ENCODE measurements around the gene FOCAD. TPM values are rescaled to one million over a fixed set of nuclear protein-coding genes. Genes with fewer than 3 reads are reported as not detected.

Gene FOCAD
- total and polyA plus RNA-seq, 2 donors (not counting 1 experiment from before 2014, with no cell fraction given), result 4.0 to 10.1 TPM

GRCh38 chr9:20996809-20997208 lies 312.8 kb downstream of the FOCAD start:
- H3K4me3 Mint-ChIP-seq, result peak overlapping the region; percentile 16
- TF ChIP-seq EZH2 (IDR thresholded peaks at IDR 0.05; ENCODE audit: borderline replicate concordance, insufficient read depth, low read depth, low read length, poor library complexity, severe bottlenecking) (no peak), CTCF (IDR thresholded peaks at IDR 0.05) (no peak)
- no peak overlapping the region for H3K4me3 ChIP-seq (ENCODE audit: control extremely low read depth in 1 of 5, extremely low read depth in 1 of 5, insufficient read depth in 1 of 5, low read depth in 2 of 5, low read length in 4 of 5)
- H3K27ac ChIP-seq (ENCODE audit: low read length in 2 of 2), result peak overlapping the region; percentile 45 to 51
- WGBS (ENCODE audit: insufficient coverage), result no CpG with 5 or more reads among the region's 2 CpGs
- DNase-seq (no peak), ATAC-seq (ENCODE audit: low read depth) (no peak)
- H3K4me1 Mint-ChIP-seq, result peaks cover 31% of the 10 kb centered on the region
- no peaks in the 10 kb centered on the region for H4K20me1 ChIP-seq (ENCODE audit: control insufficient read depth, insufficient read depth, low read length, poor library complexity, severe bottlenecking)
- H3K4me1 ChIP-seq (ENCODE audit: control insufficient read depth in 2 of 2, insufficient read depth in 2 of 2, low read length in 2 of 2), result peaks cover 24 to 43% of the 10 kb centered on the region in 2 donors
- peaks cover 1 to 3% of the 10 kb centered on the region in 2 experiments for H3K36me3 ChIP-seq (replicated peaks in 1 of 2; ENCODE audit: control extremely low read depth in 1 of 2, control insufficient read depth in 1 of 2, extremely low read depth in 1 of 2, insufficient read depth in 2 of 2, low read length in 1 of 2)
- no peaks in the 10 kb centered on the region for H3K27me3 ChIP-seq (replicated peaks in 1 of 4; ENCODE audit: control extremely low read depth in 1 of 4, control insufficient read depth in 3 of 4, insufficient read depth in 4 of 4, low read length in 3 of 4)
- no peak overlapping the region for H2AFZ ChIP-seq (ENCODE audit: insufficient read depth, low read depth, low read length, poor library complexity, severe bottlenecking)
- H3K4me2 ChIP-seq (replicated peaks; ENCODE audit: low read depth, low read length, poor library complexity, severe bottlenecking), result peak overlapping the region; percentile 49
- ChIA-PET CTCF (no interaction called here), POLR2A (interaction anchor here (0.5 kb wide), 1 partner anchor 490 kb away, joined by 10 read pairs; no protein-coding TSS in a partner anchor)
- peaks cover 7% of the 10 kb centered on the region for H3K9me3 Mint-ChIP-seq (ENCODE audit: insufficient read depth)
- intact Hi-C loops (cut with micrococcal nuclease), result no loop called here
- H3K27ac Mint-ChIP-seq, result no peak overlapping the region
- H3K27me3 Mint-ChIP-seq, result no peaks in the 10 kb centered on the region
- no peak overlapping the region for H3K9ac ChIP-seq (ENCODE audit: low read length)
- peaks cover 0 to 5% (median 4%) of the 10 kb centered on the region in 3 donors for H3K9me3 ChIP-seq (ENCODE audit: control extremely low read depth in 1 of 3, control insufficient read depth in 2 of 3, insufficient read depth in 1 of 3, low read length in 2 of 3)
- no peaks in the 10 kb centered on the region for H3K79me2 ChIP-seq (ENCODE audit: control insufficient read depth, insufficient read depth, low read length)

GRCh38 chr9:20997503-20998076 lies 313.5 kb downstream of the FOCAD start:
- H3K4me3 Mint-ChIP-seq, result no peak overlapping the region
- H3K27ac ChIP-seq (ENCODE audit: low read length in 2 of 2), result peak overlapping the region; percentile 23 to 51
- peak; percentile 36 for ATAC-seq (ENCODE audit: low read depth)
- H4K20me1 ChIP-seq (ENCODE audit: control insufficient read depth, insufficient read depth, low read length, poor library complexity, severe bottlenecking), result no peaks in the 10 kb centered on the region
- H3K36me3 ChIP-seq (replicated peaks in 1 of 2; ENCODE audit: control extremely low read depth in 1 of 2, control insufficient read depth in 1 of 2, extremely low read depth in 1 of 2, insufficient read depth in 2 of 2, low read length in 1 of 2), result peaks cover 1 to 3% of the 10 kb centered on the region in 2 experiments
- H3K4me2 ChIP-seq (replicated peaks; ENCODE audit: low read depth, low read length, poor library complexity, severe bottlenecking), result peak overlapping the region; percentile 49
- no peak overlapping the region for H2AFZ ChIP-seq (ENCODE audit: insufficient read depth, low read depth, low read length, poor library complexity, severe bottlenecking)
- peaks cover 31% of the 10 kb centered on the region for H3K4me1 Mint-ChIP-seq
- no peaks in the 10 kb centered on the region for H3K27me3 ChIP-seq (replicated peaks in 1 of 4; ENCODE audit: control extremely low read depth in 1 of 4, control insufficient read depth in 3 of 4, insufficient read depth in 4 of 4, low read length in 3 of 4)
- TF ChIP-seq EZH2 (IDR thresholded peaks at IDR 0.05; ENCODE audit: borderline replicate concordance, insufficient read depth, low read depth, low read length, poor library complexity, severe bottlenecking), result no peak
- no peak for TF ChIP-seq CTCF (IDR thresholded peaks at IDR 0.05)
- H3K9me3 ChIP-seq (ENCODE audit: control extremely low read depth in 1 of 3, control insufficient read depth in 2 of 3, insufficient read depth in 1 of 3, low read length in 2 of 3), result peaks cover 0 to 5% (median 4%) of the 10 kb centered on the region in 3 donors
- no peaks in the 10 kb centered on the region for H3K79me2 ChIP-seq (ENCODE audit: control insufficient read depth, insufficient read depth, low read length)
- peaks cover 14% of the 10 kb centered on the region for H3K9me3 Mint-ChIP-seq (ENCODE audit: insufficient read depth)
- H3K4me1 ChIP-seq (ENCODE audit: control insufficient read depth in 2 of 2, insufficient read depth in 2 of 2, low read length in 2 of 2), result peaks cover 24 to 43% of the 10 kb centered on the region in 2 donors
- no peak overlapping the region for H3K4me3 ChIP-seq (ENCODE audit: control extremely low read depth in 1 of 5, extremely low read depth in 1 of 5, insufficient read depth in 1 of 5, low read depth in 2 of 5, low read length in 4 of 5)
- DNase-seq, result peak; percentile 29
- no CpG with 5 or more reads among the region's 2 CpGs for WGBS (ENCODE audit: insufficient coverage)
- no peaks in the 10 kb centered on the region for H3K27me3 Mint-ChIP-seq
- H3K9ac ChIP-seq (ENCODE audit: low read length), result no peak overlapping the region
- ChIA-PET CTCF (no interaction called here), POLR2A (interaction anchor here (0.5 kb wide), 1 partner anchor 490 kb away, joined by 10 read pairs; no protein-coding TSS in a partner anchor)
- no peak overlapping the region for H3K27ac Mint-ChIP-seq
- intact Hi-C loops (cut with micrococcal nuclease), result no loop called here
